GM12801 (cell line): ENCODE data around the gene PDE3A.

Source experiments
- CTCF ChIP-seq: IDR thresholded peaks from one replicate; pipeline ENCODE4 v1.5.1; 2011; ENCODE audit warnings: control low read depth; ENCODE audit not compliant: insufficient read length; ENCODE audit errors: extremely low read depth

The PDE3A gene

GRCh38 chr12:20696181-20696905, 328.0 kb downstream of the PDE3A start:
- no peak for TF ChIP-seq CTCF

GRCh38 chr12:20701106-20701505, 332.8 kb downstream of the PDE3A start:
- TF ChIP-seq CTCF: no peak

- TF ChIP-seq CTCF: no peak
These were observed 336.5 kb downstream of the PDE3A start for GRCh38 chr12:20704860-20705259.

GRCh38 chr12:20711846-20712245, 343.5 kb downstream of the PDE3A start:
- TF ChIP-seq CTCF: no peak

- no peak for TF ChIP-seq CTCF
These were observed 347.7 kb downstream of the PDE3A start for GRCh38 chr12:20716037-20716436.

GRCh38 chr12:20716985-20717384, 348.6 kb downstream of the PDE3A start:
- TF ChIP-seq CTCF: no peak

GRCh38 chr12:20718294-20718693, 350.0 kb downstream of the PDE3A start:
- TF ChIP-seq CTCF: no peak
